ENCODE measurements around the gene TAF4.
"Not testable (repeated sequence)": the region's sequence is repeated elsewhere in the genome, so short reads cannot be mapped to it uniquely, and the experiment has no call there.

TAF4 gene

GRCh38 chr20:62059401-62059800 is 6.3 kb downstream of the TAF4 start:
- Histone ChIP-seq H3K9me3 (ENCODE audit: control insufficient read depth in 5 of 5, low read length in 5 of 5) (no peaks in the 10 kb centered on the region), H3K27me3 (ENCODE audit: control insufficient read depth in 5 of 5, insufficient read depth in 4 of 5, low read length in 5 of 5) (no peaks in the 10 kb centered on the region), H3K9ac (ENCODE audit: low read length in 5 of 5) (no peak overlapping the region), H3K4me1 (ENCODE audit: control insufficient read depth in 5 of 5, insufficient read depth in 5 of 5, low read length in 5 of 5) (peaks cover 2 to 28% (median 16%) of the 10 kb centered on the region in 5 donors), H3K4me3 (ENCODE audit: low read depth in 1 of 5, low read length in 5 of 5) (no peak overlapping the region), H3K27ac (ENCODE audit: low read depth, low read length) (no peak overlapping the region), H3K36me3 (ENCODE audit: control insufficient read depth in 5 of 5, insufficient read depth in 5 of 5, low read length in 5 of 5) (peaks cover 0 to 7% (median 0%) of the 10 kb centered on the region in 5 donors)

GRCh38 chr20:62058941-62059340 is 6.7 kb downstream of the TAF4 start:
- Histone ChIP-seq H3K4me3 (ENCODE audit: low read depth in 1 of 5, low read length in 5 of 5) (no peak overlapping the region), H3K9me3 (ENCODE audit: control insufficient read depth in 5 of 5, low read length in 5 of 5) (no peaks in the 10 kb centered on the region), H3K27ac (ENCODE audit: low read depth, low read length) (no peak overlapping the region), H3K36me3 (ENCODE audit: control insufficient read depth in 5 of 5, insufficient read depth in 5 of 5, low read length in 5 of 5) (peaks cover 0 to 11% (median 0%) of the 10 kb centered on the region in 5 donors), H3K9ac (ENCODE audit: low read length in 5 of 5) (no peak overlapping the region), H3K4me1 (ENCODE audit: control insufficient read depth in 5 of 5, insufficient read depth in 5 of 5, low read length in 5 of 5) (peaks cover 2 to 24% (median 11%) of the 10 kb centered on the region in 5 donors), H3K27me3 (ENCODE audit: control insufficient read depth in 5 of 5, insufficient read depth in 4 of 5, low read length in 5 of 5) (no peaks in the 10 kb centered on the region)

DNA sequence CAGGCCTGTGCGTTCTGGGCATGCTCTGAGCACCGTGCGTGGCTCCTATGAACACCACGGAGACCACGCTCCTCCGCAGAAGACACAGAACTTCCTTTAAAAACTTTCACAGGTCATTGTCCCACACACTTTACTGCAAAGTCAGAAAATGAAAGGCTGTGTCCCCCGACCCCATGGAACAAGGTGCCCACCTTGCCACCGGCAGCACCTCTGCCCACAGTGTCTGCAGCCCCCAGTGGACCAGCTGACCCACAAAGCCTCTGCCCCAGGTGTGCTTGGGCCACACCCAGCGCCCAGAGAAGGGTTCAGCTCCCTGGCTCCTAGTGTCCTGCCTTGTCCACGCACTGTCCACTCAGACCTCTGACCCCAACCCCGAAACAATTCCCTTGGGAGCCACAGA is 8.7 kb downstream of the TAF4 start:
- H3K9ac ChIP-seq (ENCODE audit: low read length in 5 of 5), result no peak overlapping the region
- no peak overlapping the region for H3K27ac ChIP-seq (ENCODE audit: low read depth, low read length)
- peaks cover 0 to 23% (median 5%) of the 10 kb centered on the region in 5 donors for H3K36me3 ChIP-seq (ENCODE audit: control insufficient read depth in 5 of 5, insufficient read depth in 5 of 5, low read length in 5 of 5)
- no peaks in the 10 kb centered on the region for H3K9me3 ChIP-seq (ENCODE audit: control insufficient read depth in 5 of 5, low read length in 5 of 5)
- H3K4me3 ChIP-seq (ENCODE audit: low read depth in 1 of 5, low read length in 5 of 5), result no peak overlapping the region
- H3K4me1 ChIP-seq (ENCODE audit: control insufficient read depth in 5 of 5, insufficient read depth in 5 of 5, low read length in 5 of 5), result peaks cover 0 to 5% (median 0%) of the 10 kb centered on the region in 5 donors
- H3K27me3 ChIP-seq (ENCODE audit: control insufficient read depth in 5 of 5, insufficient read depth in 4 of 5, low read length in 5 of 5), result no peaks in the 10 kb centered on the region

GRCh38 chr20:62056377-62056776 is 9.3 kb downstream of the TAF4 start:
- Histone ChIP-seq H3K4me1 (ENCODE audit: control insufficient read depth in 5 of 5, insufficient read depth in 5 of 5, low read length in 5 of 5) (peaks cover 0 to 10% (median 3%) of the 10 kb centered on the region in 5 donors), H3K36me3 (ENCODE audit: control insufficient read depth in 5 of 5, insufficient read depth in 5 of 5, low read length in 5 of 5) (peaks cover 0 to 23% (median 5%) of the 10 kb centered on the region in 5 donors), H3K9ac (ENCODE audit: low read length in 5 of 5) (no peak overlapping the region), H3K27ac (ENCODE audit: low read depth, low read length) (no peak overlapping the region), H3K27me3 (ENCODE audit: control insufficient read depth in 5 of 5, insufficient read depth in 4 of 5, low read length in 5 of 5) (no peaks in the 10 kb centered on the region), H3K4me3 (ENCODE audit: low read depth in 1 of 5, low read length in 5 of 5) (no peak overlapping the region), H3K9me3 (ENCODE audit: control insufficient read depth in 5 of 5, low read length in 5 of 5) (no peaks in the 10 kb centered on the region)

DNA sequence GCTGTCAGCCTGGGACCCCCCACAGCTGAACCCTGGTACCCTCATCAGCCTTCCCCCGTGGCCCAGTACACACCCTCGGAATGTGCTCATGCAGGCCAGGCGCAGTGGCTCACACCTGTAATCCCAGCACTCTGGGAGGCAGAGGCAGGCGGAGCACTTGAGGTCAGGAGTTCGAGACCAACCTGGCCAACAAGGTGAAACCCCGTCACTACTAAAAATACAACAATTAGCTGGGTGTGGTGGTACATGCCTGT is 9.9 kb downstream of the TAF4 start:
- H3K27me3 ChIP-seq (ENCODE audit: control insufficient read depth in 5 of 5, insufficient read depth in 4 of 5, low read length in 5 of 5); H3K27ac ChIP-seq (ENCODE audit: low read depth, low read length); H3K4me3 ChIP-seq (ENCODE audit: low read depth in 1 of 5, low read length in 5 of 5); H3K9ac ChIP-seq (ENCODE audit: low read length in 5 of 5); H3K9me3 ChIP-seq (ENCODE audit: control insufficient read depth in 5 of 5, low read length in 5 of 5): not testable (repeated sequence)
- Histone ChIP-seq H3K4me1 (ENCODE audit: control insufficient read depth in 5 of 5, insufficient read depth in 5 of 5, low read length in 5 of 5) (peaks cover 0 to 16% (median 7%) of the 10 kb centered on the region in 5 donors), H3K36me3 (ENCODE audit: control insufficient read depth in 5 of 5, insufficient read depth in 5 of 5, low read length in 5 of 5) (peaks cover 0 to 23% (median 5%) of the 10 kb centered on the region in 5 donors)

DNA sequence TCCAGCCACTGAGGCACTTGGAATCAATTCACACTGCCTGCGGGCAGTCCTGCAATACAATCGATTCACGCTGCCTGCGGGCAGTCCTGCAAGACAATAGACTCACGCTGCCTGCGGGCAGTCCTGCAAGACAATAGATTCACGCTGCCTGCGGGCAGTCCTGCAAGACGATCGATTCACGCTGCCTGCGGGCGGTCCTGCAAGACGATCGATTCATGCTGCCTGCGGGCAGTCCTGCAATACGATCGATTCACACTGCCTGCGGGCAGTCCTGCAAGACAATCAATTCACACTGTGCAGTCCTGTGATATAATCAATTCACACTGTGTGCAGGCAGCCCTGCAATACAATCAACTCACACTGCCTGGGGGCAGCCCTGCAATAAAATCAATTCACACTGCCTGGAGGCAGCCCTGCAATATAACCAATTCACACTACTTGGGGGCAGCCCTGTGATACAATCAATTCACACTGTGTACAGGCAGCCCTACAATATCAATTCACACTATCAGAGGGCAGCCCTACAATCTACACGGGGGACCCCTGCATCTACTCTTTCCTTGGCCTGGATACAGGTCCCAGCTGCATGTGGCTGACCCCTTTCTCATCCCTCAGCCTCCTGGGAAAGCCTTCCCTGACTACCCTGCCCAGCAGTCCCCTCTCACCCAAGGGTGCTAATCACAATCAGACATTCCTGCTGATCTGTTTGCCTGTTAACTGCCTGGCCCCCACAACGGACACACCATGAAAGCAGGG is 10.4 kb downstream of the TAF4 start:
- Histone ChIP-seq H3K27me3 (ENCODE audit: control insufficient read depth in 5 of 5, insufficient read depth in 4 of 5, low read length in 5 of 5) (no peaks in the 10 kb centered on the region), H3K36me3 (ENCODE audit: control insufficient read depth in 5 of 5, insufficient read depth in 5 of 5, low read length in 5 of 5) (peaks cover 0 to 19% (median 5%) of the 10 kb centered on the region in 5 donors), H3K4me3 (ENCODE audit: low read depth in 1 of 5, low read length in 5 of 5) (no peak overlapping the region), H3K27ac (ENCODE audit: low read depth, low read length) (no peak overlapping the region), H3K4me1 (ENCODE audit: control insufficient read depth in 5 of 5, insufficient read depth in 5 of 5, low read length in 5 of 5) (peaks cover 0 to 19% (median 7%) of the 10 kb centered on the region in 5 donors), H3K9ac (ENCODE audit: low read length in 5 of 5) (no peak overlapping the region), H3K9me3 (ENCODE audit: control insufficient read depth in 5 of 5, low read length in 5 of 5) (no peaks in the 10 kb centered on the region)

DNA sequence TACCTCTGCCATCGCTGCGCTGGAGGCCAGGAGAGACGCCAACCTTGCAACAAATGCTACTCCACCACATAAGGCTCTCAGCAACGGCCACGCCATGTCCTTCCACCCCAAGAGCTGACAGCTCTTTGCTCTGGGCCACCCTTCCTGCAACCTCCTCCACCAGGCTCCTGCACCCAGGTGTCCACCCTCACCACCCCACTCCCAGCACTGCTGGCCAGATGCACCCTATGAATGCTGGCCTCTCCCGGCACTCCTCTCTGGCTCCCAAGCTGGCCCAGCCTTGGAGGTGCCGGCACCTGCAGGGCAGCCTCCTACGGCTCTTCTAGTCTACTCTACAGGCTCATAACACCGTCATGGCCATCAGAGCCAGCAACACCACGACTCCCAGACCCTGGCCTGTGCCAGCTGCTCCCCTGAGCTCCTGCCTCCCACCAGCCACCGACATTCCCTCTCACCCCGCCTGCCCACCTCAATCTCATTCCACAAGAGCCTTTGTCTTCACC is 11.2 kb downstream of the TAF4 start:
- no peak overlapping the region for H3K27ac ChIP-seq (ENCODE audit: low read depth, low read length)
- no peak overlapping the region for H3K4me3 ChIP-seq (ENCODE audit: low read depth in 1 of 5, low read length in 5 of 5)
- no peaks in the 10 kb centered on the region for H3K27me3 ChIP-seq (ENCODE audit: control insufficient read depth in 5 of 5, insufficient read depth in 4 of 5, low read length in 5 of 5)
- no peak overlapping the region for H3K9ac ChIP-seq (ENCODE audit: low read length in 5 of 5)
- H3K9me3 ChIP-seq (ENCODE audit: control insufficient read depth in 5 of 5, low read length in 5 of 5), result no peaks in the 10 kb centered on the region
- H3K36me3 ChIP-seq (ENCODE audit: control insufficient read depth in 5 of 5, insufficient read depth in 5 of 5, low read length in 5 of 5), result peaks cover 0 to 22% (median 5%) of the 10 kb centered on the region in 5 donors
- H3K4me1 ChIP-seq (ENCODE audit: control insufficient read depth in 5 of 5, insufficient read depth in 5 of 5, low read length in 5 of 5), result peaks cover 0 to 15% (median 7%) of the 10 kb centered on the region in 5 donors

- Histone ChIP-seq H3K27me3 (ENCODE audit: control insufficient read depth in 5 of 5, insufficient read depth in 4 of 5, low read length in 5 of 5) (no peaks in the 10 kb centered on the region), H3K27ac (ENCODE audit: low read depth, low read length) (no peak overlapping the region), H3K9me3 (ENCODE audit: control insufficient read depth in 5 of 5, low read length in 5 of 5) (no peaks in the 10 kb centered on the region), H3K36me3 (ENCODE audit: control insufficient read depth in 5 of 5, insufficient read depth in 5 of 5, low read length in 5 of 5) (peaks cover 0 to 22% (median 5%) of the 10 kb centered on the region in 5 donors), H3K4me3 (ENCODE audit: low read depth in 1 of 5, low read length in 5 of 5) (no peak overlapping the region), H3K4me1 (ENCODE audit: control insufficient read depth in 5 of 5, insufficient read depth in 5 of 5, low read length in 5 of 5) (peaks cover 0 to 15% (median 7%) of the 10 kb centered on the region in 5 donors), H3K9ac (ENCODE audit: low read length in 5 of 5) (no peak overlapping the region)
Observed at GRCh38 chr20:62053465-62054196, 12.1 kb downstream of the TAF4 start.

GRCh38 chr20:62052842-62053464 is 12.7 kb downstream of the TAF4 start:
- peaks cover 0 to 15% (median 7%) of the 10 kb centered on the region in 5 donors for H3K4me1 ChIP-seq (ENCODE audit: control insufficient read depth in 5 of 5, insufficient read depth in 5 of 5, low read length in 5 of 5)
- H3K9me3 ChIP-seq (ENCODE audit: control insufficient read depth in 5 of 5, low read length in 5 of 5), result no peaks in the 10 kb centered on the region

More at GRCh38 chr20:62052842-62053464, 12.7 kb downstream of the TAF4 start:
- Histone ChIP-seq H3K36me3 (ENCODE audit: control insufficient read depth in 5 of 5, insufficient read depth in 5 of 5, low read length in 5 of 5) (peaks cover 0 to 22% (median 5%) of the 10 kb centered on the region in 5 donors), H3K4me3 (ENCODE audit: low read depth in 1 of 5, low read length in 5 of 5) (no peak overlapping the region), H3K27me3 (ENCODE audit: control insufficient read depth in 5 of 5, insufficient read depth in 4 of 5, low read length in 5 of 5) (no peaks in the 10 kb centered on the region), H3K9ac (ENCODE audit: low read length in 5 of 5) (no peak overlapping the region), H3K27ac (ENCODE audit: low read depth, low read length) (no peak overlapping the region)

Data from subcutaneous abdominal adipose tissue (tissue), 5 donors.